ENCODE measurements around the gene SDCCAG8.

Gene SDCCAG8

DNA sequence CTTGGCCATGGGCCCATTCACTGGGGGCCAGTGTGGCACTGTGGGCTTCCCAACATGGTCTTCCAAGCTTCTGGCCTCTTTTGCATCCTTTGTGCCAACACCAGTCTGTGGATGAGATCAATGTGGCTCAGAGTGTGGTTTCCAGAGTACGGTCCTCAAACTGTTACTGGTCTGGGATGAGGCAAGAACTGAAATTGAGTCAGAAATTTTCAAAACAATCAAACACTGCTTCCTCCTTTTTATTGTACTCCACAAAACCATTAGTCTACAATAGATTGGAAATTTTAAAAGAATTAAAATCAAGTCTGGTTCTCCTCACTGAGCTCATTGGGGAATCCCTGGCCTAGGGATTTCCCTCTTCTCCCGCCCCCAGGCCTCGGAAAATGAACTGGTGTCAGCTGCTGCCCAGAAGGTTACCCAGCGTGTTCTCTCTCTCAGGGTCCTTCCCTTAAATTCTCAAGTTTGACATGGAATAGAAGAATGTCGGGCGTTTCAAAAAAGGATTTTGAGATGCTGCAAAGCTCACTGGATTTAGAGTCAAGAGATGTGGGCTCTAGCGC lies 222.0 kb downstream of the SDCCAG8 start:
- TF ChIP-seq, protein P1, sequence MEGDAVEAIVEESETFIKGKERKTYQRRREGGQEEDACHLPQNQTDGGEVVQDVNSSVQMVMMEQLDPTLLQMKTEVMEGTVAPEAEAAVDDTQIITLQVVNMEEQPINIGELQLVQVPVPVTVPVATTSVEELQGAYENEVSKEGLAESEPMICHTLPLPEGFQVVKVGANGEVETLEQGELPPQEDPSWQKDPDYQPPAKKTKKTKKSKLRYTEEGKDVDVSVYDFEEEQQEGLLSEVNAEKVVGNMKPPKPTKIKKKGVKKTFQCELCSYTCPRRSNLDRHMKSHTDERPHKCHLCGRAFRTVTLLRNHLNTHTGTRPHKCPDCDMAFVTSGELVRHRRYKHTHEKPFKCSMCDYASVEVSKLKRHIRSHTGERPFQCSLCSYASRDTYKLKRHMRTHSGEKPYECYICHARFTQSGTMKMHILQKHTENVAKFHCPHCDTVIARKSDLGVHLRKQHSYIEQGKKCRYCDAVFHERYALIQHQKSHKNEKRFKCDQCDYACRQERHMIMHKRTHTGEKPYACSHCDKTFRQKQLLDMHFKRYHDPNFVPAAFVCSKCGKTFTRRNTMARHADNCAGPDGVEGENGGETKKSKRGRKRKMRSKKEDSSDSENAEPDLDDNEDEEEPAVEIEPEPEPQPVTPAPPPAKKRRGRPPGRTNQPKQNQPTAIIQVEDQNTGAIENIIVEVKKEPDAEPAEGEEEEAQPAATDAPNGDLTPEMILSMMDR (IDR thresholded peaks at IDR 0.05; ENCODE audit: low read depth, low read length): no peak
- no peaks in the 10 kb centered on the region for H3K27me3 ChIP-seq
- DNase-seq: no peak
- H3K9me3 ChIP-seq: no peaks in the 10 kb centered on the region
- H3K4me3 ChIP-seq (ENCODE audit: low read depth, low read length): no peak overlapping the region
- H3K36me3 ChIP-seq: no peaks in the 10 kb centered on the region
- H3K4me1 ChIP-seq: peaks cover 17% of the 10 kb centered on the region

DNA sequence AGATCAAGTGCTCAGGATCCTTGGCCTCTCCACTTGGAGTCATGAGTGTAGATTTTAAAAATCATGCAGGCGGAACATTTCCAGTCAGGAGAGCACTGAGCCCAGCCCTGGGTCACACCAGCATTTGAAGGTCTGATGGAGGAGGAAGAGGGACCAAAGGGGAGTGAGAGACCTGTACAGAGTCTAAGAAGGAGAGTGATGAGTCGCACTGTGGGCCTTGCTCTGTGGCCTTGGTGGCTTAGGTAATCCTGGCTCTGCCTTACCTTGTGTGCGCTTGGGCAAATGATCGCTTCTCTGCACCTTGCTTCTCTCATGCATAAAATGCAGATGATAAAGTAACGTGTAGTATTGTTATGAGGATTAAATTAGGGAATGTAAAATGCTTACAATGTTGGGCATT lies 225.3 kb downstream of the SDCCAG8 start:
- Histone ChIP-seq H3K9me3 (no peaks in the 10 kb centered on the region), H3K36me3 (no peaks in the 10 kb centered on the region), H3K4me3 (ENCODE audit: low read depth, low read length) (no peak overlapping the region), H3K27me3 (no peaks in the 10 kb centered on the region), H3K4me1 (peaks cover 6% of the 10 kb centered on the region)
- TF ChIP-seq, protein P1 (IDR thresholded peaks at IDR 0.05; ENCODE audit: low read depth, low read length): no peak
- no peak for DNase-seq

DNA sequence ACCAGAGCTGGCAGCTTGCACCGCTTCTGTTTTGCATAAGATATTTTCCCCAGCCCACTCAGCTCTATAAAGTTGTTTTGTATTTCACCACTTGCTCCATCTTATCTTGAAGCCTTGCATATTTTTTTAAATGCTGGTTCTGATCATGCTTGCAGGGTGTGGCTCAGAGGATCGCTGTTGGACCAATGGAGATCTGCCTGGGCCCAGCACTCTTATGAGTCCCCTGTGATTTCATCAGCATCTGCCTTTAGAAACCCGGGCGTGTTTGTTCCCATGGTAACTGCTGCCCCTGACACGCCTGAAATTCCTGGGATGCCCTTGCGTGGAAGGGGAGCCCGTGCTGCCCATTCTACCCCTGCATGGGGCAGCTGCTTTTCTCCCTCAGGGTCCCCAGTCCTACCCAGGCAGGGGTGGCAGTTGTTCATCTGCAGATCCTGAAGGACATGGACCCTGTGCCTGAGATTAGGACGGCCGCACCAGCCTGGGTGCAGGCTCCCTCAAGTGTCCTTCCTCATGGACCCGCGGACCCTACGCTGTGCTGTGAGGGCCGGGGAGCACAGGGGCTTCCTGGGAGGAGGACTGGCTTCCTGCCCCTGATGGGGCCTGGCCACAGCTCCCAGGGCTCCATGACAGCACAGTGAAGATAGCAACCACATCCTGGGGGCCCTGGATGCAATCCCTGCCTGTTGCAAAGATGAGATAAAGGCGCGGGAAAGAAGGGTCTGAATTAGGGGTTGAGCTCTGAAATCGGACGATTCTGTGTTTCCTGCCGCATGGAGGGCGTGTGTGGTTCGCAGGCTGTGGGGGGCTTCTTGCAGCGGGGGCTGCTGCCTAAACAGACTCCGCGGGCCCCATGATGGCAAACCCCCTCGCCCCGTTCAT lies 226.5 kb downstream of the SDCCAG8 start:
- no peaks in the 10 kb centered on the region for H3K27me3 ChIP-seq
- no peaks in the 10 kb centered on the region for H3K36me3 ChIP-seq
- H3K4me3 ChIP-seq (ENCODE audit: low read depth, low read length): peak overlapping the region; percentile 80
- H3K9me3 ChIP-seq: no peaks in the 10 kb centered on the region
- TF ChIP-seq, protein P1 (IDR thresholded peaks at IDR 0.05; ENCODE audit: low read depth, low read length): no peak; the same call in 1 of the 2 replicates
- peaks cover 3% of the 10 kb centered on the region for H3K4me1 ChIP-seq
- DNase-seq: peak; percentile 59

DNA sequence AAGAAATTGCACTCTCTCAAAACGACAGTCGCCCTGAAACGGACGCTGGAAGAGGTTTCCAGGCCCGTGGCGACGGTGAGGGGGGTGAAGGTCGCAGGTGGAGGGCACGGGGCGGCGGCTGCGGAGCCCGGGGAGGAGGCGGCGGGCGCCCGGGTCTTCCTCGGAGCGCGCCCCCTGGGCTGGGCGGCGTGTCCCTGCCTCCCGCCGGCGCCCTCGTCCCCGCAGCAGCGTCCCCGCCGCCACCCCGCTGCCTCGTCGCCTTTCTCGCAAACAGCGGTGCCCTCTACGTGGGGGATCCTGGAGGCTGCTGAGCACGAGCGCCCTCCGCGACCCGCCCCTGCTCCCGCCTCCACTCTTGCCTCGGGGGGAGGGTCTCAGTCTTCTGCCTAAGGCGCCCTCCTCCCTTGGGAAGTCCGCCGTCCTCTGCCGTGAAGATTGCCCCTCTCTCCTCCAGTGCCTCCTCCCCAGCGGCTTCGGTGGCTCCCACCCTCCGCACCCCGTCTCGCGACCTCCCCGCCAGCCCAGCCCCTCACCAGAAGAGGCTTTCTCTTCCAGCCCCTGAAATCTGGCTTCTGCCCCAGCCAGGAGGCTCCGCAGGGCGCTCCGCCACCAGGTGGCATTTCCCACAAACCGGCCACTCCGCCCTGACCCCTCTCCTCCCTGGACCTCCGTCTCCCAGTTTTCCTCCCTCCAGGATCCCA lies 227.4 kb downstream of the SDCCAG8 start:
- no peaks in the 10 kb centered on the region for H3K36me3 ChIP-seq
- no peaks in the 10 kb centered on the region for H3K27me3 ChIP-seq
- peaks cover 3% of the 10 kb centered on the region for H3K4me1 ChIP-seq
- peak; percentile 70 for DNase-seq
- no peaks in the 10 kb centered on the region for H3K9me3 ChIP-seq
- TF ChIP-seq, protein P1 (IDR thresholded peaks at IDR 0.05; ENCODE audit: low read depth, low read length): peak; percentile 67
- H3K4me3 ChIP-seq (ENCODE audit: low read depth, low read length): peak overlapping the region; percentile 80

DNA sequence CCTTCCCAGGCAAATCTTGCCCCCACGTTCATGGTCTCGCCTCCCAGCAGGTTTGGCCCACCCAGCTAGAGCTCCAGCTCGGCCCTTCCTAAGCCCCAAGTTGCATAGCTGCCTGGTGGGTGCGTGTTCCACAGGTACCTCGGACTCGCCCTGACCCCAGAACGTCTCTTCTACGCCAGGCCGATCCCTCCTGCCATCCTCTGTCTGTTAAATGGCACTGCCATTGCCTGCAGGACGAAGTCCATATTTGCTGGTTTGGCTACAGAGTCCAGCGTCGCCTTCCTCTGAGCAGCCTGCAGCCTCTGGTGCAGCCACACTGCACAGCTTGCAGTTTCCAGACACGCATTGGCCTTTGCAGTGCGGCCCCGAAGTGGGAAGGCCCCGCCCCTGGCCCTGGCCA lies 228.1 kb downstream of the SDCCAG8 start:
- Histone ChIP-seq H3K36me3 (no peaks in the 10 kb centered on the region), H3K9me3 (no peaks in the 10 kb centered on the region), H3K4me3 (ENCODE audit: low read depth, low read length) (no peak overlapping the region), H3K27me3 (no peaks in the 10 kb centered on the region), H3K4me1 (peaks cover 7% of the 10 kb centered on the region)
- no peak for DNase-seq
- TF ChIP-seq, protein P1 (IDR thresholded peaks at IDR 0.05; ENCODE audit: low read depth, low read length): no peak

All from BE2C (cell line).